GM21737 (cell line): ENCODE measurements around the gene HPGD.

Source experiments
- ATAC-seq: cut with Tn5 transposase; IDR thresholded peaks from one replicate; pipeline ENCODE4 v1.9.1; 2021; ENCODE audit warnings: mild to moderate bottlenecking, moderate library complexity; ENCODE audit not compliant: unreplicated experiment

HPGD gene

GRCh38 chr4:174479140-174479539 lies 43.1 kb downstream of the HPGD start:
- no peak for ATAC-seq

GRCh38 chr4:174475528-174475927 lies 46.8 kb downstream of the HPGD start:
- no peak for ATAC-seq

GRCh38 chr4:174474457-174475075 lies 47.7 kb downstream of the HPGD start:
- ATAC-seq: no peak

GRCh38 chr4:174467107-174467506 lies 55.2 kb downstream of the HPGD start:
- ATAC-seq: no peak

- ATAC-seq: no peak
These were observed 57.3 kb downstream of the HPGD start for GRCh38 chr4:174464949-174465348.

- ATAC-seq: no peak
These were observed 60.7 kb downstream of the HPGD start for GRCh38 chr4:174461466-174462106.

GRCh38 chr4:174460684-174461083 lies 61.6 kb downstream of the HPGD start:
- ATAC-seq: no peak

GRCh38 chr4:174457468-174457867 lies 64.8 kb downstream of the HPGD start:
- ATAC-seq: no peak

GRCh38 chr4:174454815-174455473 lies 67.3 kb downstream of the HPGD start:
- no peak for ATAC-seq

GRCh38 chr4:174451718-174452296 lies 70.5 kb downstream of the HPGD start:
- no peak for ATAC-seq

- no peak for ATAC-seq
These were observed 71.5 kb downstream of the HPGD start for GRCh38 chr4:174450786-174451125.

GRCh38 chr4:174449944-174450785 lies 72.1 kb downstream of the HPGD start:
- ATAC-seq: no peak

GRCh38 chr4:174449152-174449551 lies 73.1 kb downstream of the HPGD start:
- no peak for ATAC-seq

GRCh38 chr4:174444390-174444789 lies 77.9 kb downstream of the HPGD start:
- no peak for ATAC-seq
